ENCODE results near the gene SH3BP2. TPM values are rescaled to one million over a fixed set of nuclear protein-coding genes. Genes with fewer than 3 reads are reported as not detected.

SH3BP2 gene
- total RNA-seq, 1 donor from 2014 or later = 32.6 TPM

DNA sequence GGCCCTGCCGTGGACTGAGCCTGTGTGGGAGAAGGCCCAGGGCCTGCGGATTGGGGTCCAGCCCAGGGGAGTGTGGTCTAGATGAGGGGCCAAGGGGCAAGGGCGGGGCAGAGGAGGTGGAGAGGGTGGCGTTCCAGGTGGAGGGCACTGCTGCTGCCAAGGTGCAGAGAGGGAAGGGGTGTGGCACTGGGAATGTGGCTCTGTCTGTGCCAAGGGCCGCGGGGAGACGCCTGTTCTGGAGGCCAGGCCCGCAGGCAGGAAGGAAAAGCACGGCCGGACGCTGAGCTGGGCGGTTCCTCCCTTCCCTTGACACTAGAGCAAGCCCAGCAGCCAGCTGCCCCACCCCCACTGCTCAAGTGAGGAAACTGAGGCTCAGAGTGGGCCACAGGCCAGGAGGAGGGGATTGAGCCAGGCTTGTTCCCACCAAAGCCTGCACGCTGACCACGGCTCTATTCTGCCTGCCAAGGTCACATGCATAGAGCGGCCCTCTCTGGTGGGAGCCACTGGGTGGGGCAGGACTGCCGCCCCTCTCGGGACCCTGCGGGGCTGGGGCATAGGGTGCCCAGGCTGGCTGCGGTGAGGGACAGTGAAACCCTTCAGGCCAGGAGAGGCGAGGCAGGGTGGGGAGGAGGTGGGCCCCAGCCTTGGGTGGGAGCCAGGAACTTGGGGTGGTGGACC is 13.0 kb downstream of the SH3BP2 start:
- ATAC-seq = peak; percentile 59

DNA sequence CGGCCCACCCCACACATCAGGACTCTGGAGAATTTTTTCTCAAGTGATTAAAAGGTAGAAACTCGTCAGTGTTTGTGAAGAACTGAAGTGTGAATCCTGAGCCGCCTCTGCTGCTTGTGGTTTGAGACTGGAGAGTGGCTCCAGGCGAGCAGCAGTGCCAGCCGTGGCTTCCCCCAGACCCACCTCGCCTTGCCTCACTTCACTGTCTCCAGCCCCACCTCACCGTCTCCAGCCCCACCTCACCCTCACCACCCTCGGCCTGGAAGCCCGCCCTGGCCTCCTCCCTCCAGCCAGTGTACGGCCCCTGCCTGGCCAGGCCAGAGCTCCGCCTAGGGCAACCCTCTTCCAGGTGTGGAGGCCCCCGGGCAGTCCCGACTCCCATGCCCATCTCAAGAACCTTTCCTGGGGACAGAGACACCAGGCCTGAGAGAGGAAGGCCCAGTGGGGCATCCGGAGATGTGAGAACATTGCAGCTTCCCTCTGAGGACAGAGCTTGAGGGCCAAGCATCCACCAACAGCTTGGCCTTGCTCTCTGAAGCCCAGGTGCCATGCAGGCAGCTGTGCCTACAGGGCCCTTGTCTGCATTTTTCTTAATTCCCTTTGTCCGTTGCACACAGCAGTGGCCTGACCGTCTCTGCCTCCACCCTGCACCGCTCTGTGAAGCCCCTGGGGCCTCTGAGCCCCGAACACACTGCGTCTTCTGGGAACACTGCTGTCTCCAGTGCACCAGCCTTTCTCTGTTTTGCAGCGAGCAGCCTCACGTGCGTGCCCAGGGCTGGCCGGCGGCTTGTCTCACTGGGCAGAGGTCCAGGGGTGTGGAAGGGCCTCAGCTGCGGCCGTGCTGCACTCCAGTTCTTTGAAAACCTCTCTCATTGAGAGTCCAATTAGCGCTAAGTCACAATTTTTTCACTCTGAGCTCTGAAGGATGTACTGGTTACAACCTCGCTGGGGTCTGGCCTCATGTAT is 13.8 kb downstream of the SH3BP2 start:
- ATAC-seq = no peak

DNA sequence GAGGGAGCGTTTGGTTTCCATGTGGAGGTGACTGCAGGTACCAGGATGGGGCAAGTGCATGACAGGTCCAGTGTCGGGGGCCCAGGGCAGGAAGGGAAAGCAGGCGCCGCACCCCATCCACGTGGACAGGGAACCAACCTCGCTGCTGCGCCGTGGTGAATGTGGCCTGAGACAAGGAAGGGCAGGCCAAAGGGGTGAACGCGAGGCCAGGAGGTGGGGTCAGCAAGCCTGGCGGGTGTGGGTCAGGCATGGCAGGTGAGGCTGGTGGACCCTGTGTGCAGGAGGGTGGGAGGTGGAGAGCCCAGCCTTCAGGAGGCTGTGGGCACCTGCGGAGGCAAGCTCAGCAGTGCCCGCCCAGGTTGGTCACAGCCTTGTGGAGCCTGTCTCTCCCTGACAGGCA is 14.7 kb downstream of the SH3BP2 start:
- ATAC-seq = peak; percentile 7

DNA sequence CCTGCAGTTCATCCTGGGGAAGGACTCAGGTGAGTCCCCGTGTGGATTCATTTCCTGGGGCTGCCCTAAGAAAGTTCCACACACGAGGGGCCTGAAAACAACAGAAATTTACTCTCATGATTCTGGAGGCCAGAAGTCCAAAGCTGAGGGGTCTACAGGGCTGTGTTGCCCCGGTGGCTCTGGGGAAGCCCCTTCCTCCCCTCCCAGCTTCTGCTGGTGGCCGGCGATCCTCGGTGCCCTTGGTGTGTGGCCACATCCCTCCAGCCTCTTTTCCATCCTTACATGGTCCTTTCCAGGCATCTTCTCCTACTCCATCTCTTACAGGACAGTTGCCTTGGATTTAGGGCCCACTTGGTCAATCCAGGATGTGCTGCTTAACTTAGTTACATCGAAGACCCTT is 15.1 kb downstream of the SH3BP2 start:
- ATAC-seq = no peak

DNA sequence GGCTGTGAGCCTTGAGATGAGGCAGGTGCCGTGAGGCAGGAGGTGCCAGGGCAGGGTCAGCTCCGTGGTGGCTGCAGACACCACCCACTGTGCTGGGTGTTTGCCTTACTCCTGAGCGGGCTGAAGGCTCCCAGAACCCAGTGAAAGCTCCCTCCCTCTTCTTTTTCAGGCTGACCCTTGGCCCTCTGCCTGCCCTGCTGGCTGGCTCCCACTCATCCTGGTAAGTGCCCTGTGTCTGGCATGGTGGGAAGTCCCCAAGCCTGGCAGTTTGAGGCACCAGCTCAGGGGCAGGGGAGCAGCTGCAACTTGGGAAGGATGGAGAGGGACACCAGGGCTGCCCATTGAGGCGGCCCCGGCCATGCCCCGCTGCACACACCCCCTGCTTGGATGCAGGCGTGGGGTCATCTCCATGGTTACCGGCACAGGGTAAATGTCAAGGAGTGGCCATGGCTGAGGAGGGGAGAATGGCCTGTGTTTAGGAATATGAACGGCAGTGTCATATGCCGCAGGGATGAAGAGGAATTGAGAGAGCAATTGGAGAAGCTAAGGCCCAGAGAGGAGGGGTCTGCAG is 16.8 kb downstream of the SH3BP2 start:
- no peak for ATAC-seq

DNA sequence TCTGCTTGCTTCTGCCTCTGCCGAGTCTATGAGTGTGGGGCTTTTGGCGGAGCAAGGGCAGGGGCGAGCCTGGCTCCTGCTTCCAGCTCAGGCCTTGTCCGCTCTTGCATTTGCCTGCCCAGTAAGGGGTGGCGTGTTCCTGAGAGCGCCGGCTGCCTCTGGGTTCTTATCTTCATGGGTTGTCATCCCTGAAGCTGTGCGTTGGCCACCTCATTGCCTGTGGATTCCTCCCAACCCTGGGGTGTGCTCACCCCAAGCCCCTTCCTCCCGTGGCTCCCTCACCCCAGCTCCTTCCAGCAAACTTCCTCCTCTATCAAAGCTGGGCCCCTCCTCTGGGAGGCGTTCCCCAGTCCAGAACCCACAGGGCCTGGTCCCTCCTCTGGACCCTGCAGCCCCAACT is 17.5 kb downstream of the SH3BP2 start:
- ATAC-seq = no peak

DNA sequence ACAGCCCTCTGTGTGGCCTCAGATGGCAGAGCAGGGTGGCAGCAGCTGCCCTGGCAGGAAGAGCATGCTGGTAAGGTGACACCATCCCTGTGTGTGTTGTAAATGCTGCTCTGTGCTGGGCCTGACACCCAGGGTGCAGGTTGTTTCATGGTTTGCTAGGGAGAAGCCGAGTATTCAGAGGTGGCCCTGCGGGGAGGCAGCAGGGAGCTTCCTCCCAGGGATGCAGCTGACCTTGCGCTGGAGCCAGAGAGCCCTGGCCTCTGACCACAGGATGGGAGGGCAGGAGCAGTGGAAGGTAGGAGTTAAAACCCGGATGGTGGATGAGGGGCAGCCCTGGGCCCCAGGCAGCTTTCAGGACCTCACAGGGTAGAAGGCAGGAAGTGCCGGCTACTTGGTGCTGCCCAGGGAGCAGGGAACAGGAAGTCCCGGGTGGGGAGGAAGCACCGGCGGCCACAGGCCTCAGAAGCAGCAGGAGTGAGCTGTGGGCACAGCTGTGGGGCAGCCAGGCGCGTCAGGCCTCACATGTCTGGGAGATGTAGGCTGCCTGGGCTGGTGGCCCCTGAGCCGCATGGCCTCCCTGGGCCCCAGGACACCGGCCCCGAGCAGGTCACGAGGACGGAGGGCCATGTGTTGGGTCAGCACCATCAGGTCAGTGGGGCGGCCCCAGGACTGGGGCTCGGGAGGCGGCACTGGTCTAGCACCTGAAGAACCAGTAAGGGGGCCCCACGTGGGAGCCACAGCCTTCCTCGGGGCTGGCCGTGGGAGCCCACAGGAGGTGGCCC is 19.1 kb downstream of the SH3BP2 start:
- peak; percentile 44 for ATAC-seq

DNA sequence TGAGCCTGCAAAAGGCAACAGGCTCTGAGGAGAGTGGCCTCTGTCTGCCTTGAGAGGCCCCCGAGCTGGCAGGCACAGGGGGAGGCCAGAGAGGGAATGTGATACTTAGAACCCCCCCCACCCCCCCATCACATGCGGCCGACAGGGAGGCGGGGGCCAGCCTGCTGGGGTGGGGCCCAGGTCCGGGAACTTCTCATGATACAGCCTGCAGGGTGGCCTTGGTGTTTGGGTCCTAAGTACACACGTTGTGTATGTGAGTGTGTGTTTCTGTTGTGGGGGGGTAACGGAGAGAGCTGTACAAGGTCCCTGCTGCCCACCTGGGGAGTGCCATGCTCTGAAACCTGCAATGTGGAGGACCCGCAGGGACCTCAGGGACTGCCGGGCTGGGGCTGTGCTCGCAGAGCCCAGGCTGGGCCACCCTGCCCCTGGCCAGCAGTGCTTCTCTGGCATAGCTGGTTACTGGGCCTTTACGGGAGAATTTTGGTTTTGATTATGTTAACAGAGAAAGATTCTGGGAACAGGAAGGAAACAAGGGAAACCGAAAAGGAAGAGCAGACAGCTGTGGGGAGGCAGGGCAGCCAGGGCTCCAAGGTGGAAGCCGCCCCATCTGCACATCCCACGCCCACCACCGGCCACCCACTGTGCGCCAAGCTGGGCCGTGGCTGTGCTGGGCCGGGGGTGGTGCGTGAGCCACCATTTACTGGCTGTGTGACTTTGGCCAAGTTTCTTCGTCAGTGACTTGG is 19.9 kb downstream of the SH3BP2 start:
- no peak for ATAC-seq

DNA sequence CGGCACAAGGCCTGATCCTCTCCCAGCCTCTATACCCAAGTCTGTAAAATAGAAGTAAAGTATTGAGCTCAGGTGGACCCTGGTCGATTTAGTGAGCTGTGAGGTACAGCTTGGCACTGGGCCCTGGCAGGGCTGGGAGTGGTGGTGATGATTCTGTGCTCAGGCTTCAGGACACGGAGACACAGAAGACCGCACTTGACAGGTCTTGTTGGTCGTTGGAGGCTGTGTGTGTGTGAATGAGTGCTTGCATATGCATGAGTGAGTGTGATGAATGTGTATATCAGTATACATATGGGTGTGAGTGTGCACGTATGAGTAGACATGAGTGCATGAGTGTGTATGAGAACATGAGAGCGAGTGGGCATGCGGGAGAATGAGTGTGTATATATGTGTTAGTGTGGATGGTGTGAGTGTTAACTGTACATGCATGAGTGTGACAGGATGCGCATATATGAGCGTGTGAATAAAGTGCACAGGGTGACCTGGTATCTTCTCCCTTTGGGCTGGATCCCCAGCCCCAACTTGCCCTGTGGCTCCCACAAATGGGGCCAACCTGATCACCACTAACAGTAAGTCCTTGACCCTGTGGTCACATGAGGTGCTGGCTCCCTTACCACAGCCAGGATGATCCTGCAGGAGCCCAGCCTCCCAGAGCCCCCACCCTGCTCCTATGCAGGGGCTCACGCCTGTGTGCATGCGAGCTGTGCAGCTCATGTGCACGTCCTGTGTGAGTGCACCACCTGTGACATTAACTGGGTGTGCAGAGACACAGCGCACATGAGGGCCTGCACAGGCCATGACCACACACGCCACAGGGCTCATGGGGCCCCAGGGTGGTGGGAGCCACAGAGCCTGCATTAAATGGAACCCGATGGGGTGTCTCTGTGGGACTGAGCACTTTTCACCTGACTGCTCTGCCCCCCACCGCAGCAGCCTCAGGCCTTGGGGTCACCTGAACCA is 20.8 kb downstream of the SH3BP2 start:
- peak; percentile 2 for ATAC-seq

DNA sequence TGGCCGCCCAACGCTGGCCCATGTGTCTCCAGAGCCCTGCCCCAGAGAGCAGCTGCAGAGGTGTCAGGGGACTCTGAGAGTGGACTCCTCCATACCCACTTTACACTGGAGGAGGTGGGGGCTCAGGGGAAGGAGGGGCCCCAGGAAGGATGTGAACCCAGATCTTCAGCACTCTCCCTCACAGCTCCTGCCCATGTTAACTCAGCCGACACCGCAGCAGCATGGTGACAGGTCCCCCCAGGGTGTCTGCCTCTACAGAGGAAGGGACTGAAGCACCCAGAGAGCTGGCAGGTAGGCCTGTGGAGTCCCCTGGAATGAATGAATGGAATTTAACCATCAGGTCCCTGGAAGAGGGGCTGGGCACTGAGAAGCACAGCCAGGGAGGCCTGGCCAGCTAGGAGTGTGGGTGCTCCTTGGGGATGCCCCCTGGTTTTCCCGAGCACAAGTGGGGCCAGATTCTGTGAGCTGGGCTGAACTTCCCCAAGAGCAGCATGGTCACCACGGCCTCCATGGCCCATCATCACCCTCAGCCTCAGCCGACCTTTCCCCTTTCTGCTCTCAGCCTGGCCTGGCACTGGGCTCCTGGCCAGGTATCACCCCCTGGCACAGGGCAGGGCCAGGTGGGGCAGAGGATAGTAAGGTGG is 21.9 kb downstream of the SH3BP2 start:
- ATAC-seq = no peak

DNA sequence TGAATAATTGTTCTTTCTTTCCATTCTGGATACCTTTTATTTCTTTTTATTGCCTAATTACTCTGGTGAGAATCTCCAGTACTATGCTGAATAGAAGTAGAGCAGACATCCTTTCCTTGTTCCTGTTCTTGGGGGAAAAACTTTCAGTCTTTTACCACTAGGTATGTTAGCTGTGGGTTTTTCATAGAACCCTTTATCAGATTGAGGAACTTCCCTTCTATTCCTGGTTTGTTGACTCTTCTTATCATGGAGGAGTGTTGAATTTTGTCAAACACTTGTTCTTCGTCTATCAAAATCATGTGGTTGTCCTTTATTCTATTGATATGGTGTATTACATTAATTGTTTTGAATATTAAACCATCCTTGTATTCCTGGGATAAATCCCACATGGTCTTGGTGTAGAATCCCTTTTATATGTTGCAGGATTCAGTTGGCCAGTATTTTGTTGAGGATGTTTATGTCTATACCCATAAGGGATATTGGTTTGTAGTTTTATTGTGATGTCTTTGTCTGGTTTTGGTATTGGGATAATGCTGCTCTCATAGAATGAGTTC is 23.6 kb downstream of the SH3BP2 start:
- ATAC-seq = no peak

DNA sequence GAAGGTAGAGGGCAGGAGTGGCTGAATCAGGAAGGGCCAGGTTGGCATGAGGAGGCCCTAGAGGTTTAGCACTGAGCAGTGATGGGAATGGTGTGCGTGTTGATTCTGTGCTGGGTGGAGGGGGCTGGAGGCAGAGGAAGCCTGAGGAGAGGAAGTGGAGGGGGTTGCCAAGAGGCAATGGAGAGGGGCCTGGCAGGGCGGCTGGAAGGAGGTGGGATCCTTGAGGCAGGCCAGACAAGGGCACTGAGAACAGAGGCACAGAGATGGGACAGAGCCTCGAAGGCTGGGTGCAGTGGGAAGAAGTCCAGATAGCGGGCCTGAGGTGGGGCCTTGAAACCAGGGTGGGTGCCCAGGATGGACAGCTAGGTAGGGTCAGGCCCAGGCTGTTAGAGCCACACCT is 24.3 kb downstream of the SH3BP2 start:
- ATAC-seq = no peak

DNA sequence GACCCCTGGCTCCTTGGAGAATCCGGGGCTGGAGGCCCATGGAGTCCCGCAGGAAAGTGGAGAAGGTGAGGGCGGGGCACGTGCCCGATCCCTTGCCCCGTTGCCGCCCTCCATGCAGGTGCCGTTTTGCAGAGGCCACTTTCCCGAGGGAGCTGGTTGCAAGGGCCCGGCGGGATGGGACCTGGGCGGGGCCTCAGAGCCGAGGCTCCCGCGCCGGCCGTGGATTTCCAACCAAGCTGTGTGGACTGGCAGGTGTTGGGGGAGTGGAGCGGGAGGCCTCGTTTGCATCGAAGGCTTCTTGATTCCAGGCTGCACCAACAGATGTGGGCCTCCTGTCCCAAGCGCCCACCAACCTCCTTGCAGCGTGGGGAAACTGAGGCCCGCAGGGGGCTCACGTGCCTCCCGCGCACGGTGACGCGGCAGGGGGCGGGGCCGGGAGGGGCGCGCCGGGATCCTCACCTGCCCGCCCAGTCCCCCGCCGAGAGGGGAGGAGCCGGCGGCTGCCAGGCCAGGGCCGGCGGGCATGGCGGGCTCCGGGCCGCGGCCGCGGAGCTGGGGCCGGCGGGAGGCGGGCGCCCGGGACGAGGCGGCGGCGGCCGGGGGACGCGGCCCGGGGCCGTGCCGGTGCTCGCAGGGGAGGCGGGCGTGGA is 24.9 kb downstream of the SH3BP2 start:
- ATAC-seq = peak; percentile 56

DNA sequence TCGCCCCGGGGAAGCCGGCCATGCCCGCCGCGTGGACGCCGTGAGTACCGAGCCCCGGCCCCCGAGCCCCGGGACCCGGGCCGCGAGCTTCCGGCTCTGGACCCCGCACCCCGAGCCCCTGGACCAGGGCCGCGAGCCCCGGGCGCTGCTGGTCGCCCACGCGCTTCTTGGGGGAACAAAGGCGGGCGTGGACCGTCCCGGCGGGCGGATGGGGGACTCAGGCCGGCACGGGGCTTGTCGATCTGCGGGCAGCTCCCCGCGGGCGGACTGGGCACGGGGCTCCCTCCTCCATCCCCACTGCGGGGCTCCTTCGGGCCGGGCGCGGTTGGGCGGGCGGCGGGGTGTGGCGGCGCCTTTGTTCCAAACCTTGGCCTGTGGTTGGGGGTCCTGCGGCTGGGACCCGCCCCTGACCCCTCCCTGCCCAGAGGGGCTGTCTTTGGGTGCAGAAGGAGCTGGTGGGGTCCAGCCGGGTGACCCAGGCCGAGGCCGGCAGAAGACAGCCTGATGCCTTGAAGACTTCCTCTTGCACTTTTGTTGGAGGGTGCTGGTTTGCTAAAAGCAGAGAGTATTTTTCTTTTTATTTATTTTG is 25.6 kb downstream of the SH3BP2 start:
- peak; percentile 1 for ATAC-seq

DNA sequence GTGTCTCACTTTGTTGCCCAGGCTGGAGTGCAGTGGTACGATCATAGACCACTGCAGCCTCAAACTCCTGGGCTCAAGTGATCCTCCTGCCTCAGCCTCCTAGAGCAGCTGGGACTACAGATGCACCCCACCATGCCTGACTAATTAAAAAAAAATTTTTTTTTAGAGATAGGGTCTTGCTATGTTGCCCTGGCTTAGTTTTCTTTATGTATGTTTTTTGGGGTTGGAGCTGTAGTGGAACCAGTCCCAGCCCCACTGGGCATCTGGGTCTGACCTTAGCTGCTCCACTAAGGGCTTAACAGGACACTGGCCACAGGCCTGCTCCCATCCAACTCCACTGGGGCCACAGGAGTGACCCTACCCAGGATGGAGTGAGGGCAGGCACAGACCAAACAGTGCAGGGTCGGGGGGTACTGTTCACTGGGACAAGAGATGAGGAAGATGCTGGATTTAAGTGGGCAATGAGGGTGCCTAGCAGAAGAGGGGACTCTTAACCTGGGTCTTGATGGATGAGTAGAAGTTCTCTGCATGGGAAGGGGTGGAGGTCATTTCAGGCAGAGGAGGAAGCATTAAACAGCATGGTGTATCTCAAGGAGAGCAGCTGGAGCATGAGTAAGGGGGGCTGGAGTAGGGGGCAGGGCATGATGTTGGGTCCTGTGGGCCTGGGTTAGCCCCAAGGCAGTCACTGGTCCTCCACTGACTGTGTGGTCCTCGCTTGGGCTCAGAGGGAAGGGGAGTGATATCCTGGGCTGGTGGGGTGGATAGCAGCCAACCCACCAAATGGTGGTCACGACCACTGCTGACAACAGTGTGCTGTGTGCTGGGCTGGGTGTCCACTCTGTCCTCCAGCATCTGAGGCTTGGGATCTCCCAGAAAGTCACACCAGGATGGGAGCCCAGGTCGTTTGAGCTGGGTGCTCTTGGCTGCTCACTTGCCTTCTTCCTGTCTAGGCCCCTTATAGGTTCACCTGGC is 26.6 kb downstream of the SH3BP2 start:
- no peak for ATAC-seq

DNA sequence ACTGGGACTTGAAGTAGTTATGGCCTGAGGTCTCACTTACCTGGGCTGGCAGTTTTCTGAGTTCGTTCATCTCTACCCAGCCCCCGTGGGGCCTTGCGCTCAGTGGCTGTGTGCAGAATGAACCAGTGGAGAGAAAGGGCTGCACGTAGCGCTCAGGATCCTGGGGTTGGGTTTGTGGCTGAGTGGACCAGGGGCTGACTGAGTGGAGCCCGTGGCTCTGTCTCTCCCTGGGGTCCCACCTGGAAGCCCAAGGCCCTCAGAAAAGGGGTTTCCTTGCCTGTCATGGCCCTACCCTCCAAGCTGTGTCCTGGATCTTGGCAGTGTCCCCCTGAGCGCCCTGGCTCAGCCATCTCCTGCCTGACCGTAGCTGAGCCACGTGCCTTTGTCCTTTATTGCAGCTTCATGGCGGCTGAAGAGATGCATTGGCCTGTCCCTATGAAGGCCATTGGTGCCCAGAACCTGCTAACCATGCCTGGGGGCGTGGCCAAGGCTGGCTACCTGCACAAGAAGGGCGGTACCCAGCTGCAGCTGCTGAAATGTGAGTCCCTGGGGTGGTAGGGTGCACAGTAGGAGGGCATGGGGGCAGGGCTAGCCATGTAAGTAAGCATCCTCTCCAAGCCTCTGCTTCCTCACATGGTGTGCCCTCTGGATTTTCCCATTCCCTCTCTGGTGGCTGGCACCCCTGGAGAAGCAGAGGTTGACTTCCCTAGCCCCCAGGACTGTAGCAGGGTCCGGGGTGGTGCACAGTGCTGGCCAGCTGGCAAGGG is 27.5 kb downstream of the SH3BP2 start:
- no peak for ATAC-seq

Data from esophagus mucosa (tissue), 1 donor.